TTC549 (cell line): ENCODE measurements around the gene CDK6.

Experiments used
- FAIRE-seq: peaks from 2 replicates; lab custom pipeline; 2012; peaks lifted over from hg19 to GRCh38; lab: Jason Lieb, UNC

Gene CDK6

GRCh38 chr7:92845736-92846135, 9.4 kb upstream of the CDK6 start:
- FAIRE-seq: no peak

- FAIRE-seq: no peak
These were observed 7.4 kb upstream of the CDK6 start for GRCh38 chr7:92843781-92844180.

- no peak for FAIRE-seq
These were observed 6.8 kb upstream of the CDK6 start for GRCh38 chr7:92843034-92843760.

GRCh38 chr7:92841192-92841591, 4.8 kb upstream of the CDK6 start:
- FAIRE-seq: no peak

GRCh38 chr7:92840316-92840715, 3.9 kb upstream of the CDK6 start:
- no peak for FAIRE-seq

- FAIRE-seq: no peak
These were observed 3.5 kb upstream of the CDK6 start for GRCh38 chr7:92839901-92840300.

GRCh38 chr7:92838934-92839333, 2.6 kb upstream of the CDK6 start:
- peak; percentile 46 for FAIRE-seq

GRCh38 chr7:92837000-92837749, 802 bp upstream of the CDK6 start:
- no peak for FAIRE-seq

GRCh38 chr7:92835851-92836488, 403 bp downstream of the CDK6 start:
- no peak for FAIRE-seq

- no peak for FAIRE-seq
These were observed 1.0 kb downstream of the CDK6 start for GRCh38 chr7:92835261-92835850.

- no peak for FAIRE-seq
These were observed 1.7 kb downstream of the CDK6 start for GRCh38 chr7:92834507-92835260.

- FAIRE-seq: no peak
These were observed 2.4 kb downstream of the CDK6 start for GRCh38 chr7:92833766-92834506.

GRCh38 chr7:92833024-92833765, 3.2 kb downstream of the CDK6 start:
- FAIRE-seq: no peak

GRCh38 chr7:92832534-92833023, 3.8 kb downstream of the CDK6 start:
- FAIRE-seq: no peak

GRCh38 chr7:92831716-92832533, 4.4 kb downstream of the CDK6 start:
- no peak for FAIRE-seq

GRCh38 chr7:92830532-92831110, 5.8 kb downstream of the CDK6 start:
- no peak for FAIRE-seq

- no peak for FAIRE-seq
These were observed 6.3 kb downstream of the CDK6 start for GRCh38 chr7:92830027-92830426.

GRCh38 chr7:92827464-92828120, 8.8 kb downstream of the CDK6 start:
- FAIRE-seq: no peak
